Epithelial cell of prostate (primary cell): Measurements from ENCODE around the gene IRGM.

Experiments
- DNase-seq: peaks from one replicate; pipeline ENCODE4 v3.0.0-alpha.2; 2011; ENCODE audit warnings: low read depth, low spot score
- H3K27ac ChIP-seq: fragments of 450-650 bp; 2 replicates; pipeline ENCODE4 v1.5.1; 2017; ENCODE audit warnings: mild to moderate bottlenecking

The IRGM gene

DNA sequence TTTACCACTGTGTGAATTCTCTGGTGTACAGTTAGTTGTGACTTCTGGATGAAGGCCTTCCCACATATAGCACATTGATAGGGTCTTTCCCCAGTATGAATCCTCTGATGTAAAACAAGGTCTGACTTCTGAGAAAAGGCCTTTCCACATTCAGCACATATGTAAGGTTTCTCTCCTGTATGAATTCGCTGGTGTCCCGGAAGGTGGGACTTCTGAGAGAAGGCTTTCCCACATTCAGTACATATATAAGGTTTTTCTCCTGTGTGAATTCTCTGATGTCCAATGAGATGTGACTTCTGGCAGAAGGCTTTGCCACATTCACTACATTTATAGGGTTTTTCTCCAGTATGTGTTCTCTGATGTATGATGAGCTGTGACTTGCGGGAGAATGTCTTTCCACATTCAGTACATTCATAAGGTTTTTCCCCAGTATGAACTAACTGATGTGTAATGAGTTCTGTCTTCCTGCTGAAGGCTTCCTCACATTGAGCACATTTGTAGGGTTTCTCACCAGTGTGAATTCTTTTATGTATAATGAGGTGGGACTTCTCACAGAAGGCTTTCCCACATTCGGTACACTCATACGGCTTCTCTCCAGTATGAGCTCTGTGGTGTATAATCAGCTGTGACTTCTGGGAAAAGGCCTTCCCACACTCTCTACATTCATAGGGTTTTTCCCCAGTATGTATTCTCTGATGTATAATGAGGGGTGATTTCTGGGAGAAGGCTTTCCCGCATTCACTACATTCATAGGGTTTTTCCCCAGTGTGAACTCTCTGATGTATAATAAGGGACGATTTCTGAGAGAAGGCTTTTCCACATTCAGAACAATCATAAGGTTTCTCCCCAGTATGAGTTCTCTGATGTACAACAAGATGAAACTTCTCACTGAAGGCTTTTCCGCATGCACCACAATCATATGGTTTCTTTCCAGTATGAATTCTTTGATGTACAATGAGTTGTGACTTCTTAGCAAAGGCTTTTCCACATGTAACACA lies 49.4 kb downstream of the IRGM start:
- H3K27ac ChIP-seq = no peak overlapping the region
- DNase-seq = no peak
